Measurements from ENCODE around the gene PPP1R17. TPM values are rescaled to one million over a fixed set of nuclear protein-coding genes. Genes with fewer than 3 reads are reported as not detected.

Gene PPP1R17
- not detected in 2 replicates for total RNA-seq

GRCh38 chr7:31687024-31687748, at the start of gene PPP1R17:
PPP1R17 (plus strand) TSS chr7:31687215; CDS start chr7:31692442, 5,227 bp downstream.

Other genes starting within 250 kb of the PPP1R17 start
- gene ITPRID1, start 173.1 kb upstream of the PPP1R17 start, total RNA-seq, result not detected in 2 replicates

Measured in epithelial cell of alveolus of lung (primary cell).